ENCODE data around the gene KLB.

GRCh38 chr4:39476187-39476895 lies 69.6 kb downstream of the KLB start:
- TF ChIP-seq, protein P1, sequence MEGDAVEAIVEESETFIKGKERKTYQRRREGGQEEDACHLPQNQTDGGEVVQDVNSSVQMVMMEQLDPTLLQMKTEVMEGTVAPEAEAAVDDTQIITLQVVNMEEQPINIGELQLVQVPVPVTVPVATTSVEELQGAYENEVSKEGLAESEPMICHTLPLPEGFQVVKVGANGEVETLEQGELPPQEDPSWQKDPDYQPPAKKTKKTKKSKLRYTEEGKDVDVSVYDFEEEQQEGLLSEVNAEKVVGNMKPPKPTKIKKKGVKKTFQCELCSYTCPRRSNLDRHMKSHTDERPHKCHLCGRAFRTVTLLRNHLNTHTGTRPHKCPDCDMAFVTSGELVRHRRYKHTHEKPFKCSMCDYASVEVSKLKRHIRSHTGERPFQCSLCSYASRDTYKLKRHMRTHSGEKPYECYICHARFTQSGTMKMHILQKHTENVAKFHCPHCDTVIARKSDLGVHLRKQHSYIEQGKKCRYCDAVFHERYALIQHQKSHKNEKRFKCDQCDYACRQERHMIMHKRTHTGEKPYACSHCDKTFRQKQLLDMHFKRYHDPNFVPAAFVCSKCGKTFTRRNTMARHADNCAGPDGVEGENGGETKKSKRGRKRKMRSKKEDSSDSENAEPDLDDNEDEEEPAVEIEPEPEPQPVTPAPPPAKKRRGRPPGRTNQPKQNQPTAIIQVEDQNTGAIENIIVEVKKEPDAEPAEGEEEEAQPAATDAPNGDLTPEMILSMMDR (conservative IDR thresholded peaks at IDR 0.05): no peak
- TF ChIP-seq ZFX (IDR thresholded peaks at IDR 0.05): no peak
